ENCODE data around the gene RAPGEF6.
A peak's percentile ranks its signal among the peaks of the same experiment; 100 is the strongest.
"Not testable (repeated sequence)": the region's sequence is repeated elsewhere in the genome, so short reads cannot be mapped to it uniquely, and the experiment has no call there.

Gene RAPGEF6

GRCh38 chr5:131608597-131608996 is 26.4 kb downstream of the RAPGEF6 start:
- no peak for DNase-seq

- no peak for DNase-seq
Measured at GRCh38 chr5:131607903-131608540, 27.0 kb downstream of the RAPGEF6 start.

GRCh38 chr5:131607418-131607817 is 27.6 kb downstream of the RAPGEF6 start:
- no peak for DNase-seq

GRCh38 chr5:131605086-131605485 is 29.9 kb downstream of the RAPGEF6 start:
- no peak for DNase-seq

- DNase-seq: no peak
Measured at GRCh38 chr5:131595088-131596033, 39.7 kb downstream of the RAPGEF6 start.

- no peak for DNase-seq
Measured at GRCh38 chr5:131593921-131594320, 41.1 kb downstream of the RAPGEF6 start.

GRCh38 chr5:131593436-131593835 is 41.6 kb downstream of the RAPGEF6 start:
- not testable (repeated sequence) for DNase-seq

GRCh38 chr5:131589510-131590348 is 45.3 kb downstream of the RAPGEF6 start:
- peak; percentile 15 for DNase-seq

- no peak for DNase-seq
Measured at GRCh38 chr5:131587541-131587940, 47.5 kb downstream of the RAPGEF6 start.

- no peak for DNase-seq
Measured at GRCh38 chr5:131581702-131582101, 53.3 kb downstream of the RAPGEF6 start.

- no peak for DNase-seq
Measured at GRCh38 chr5:131579917-131580671, 54.9 kb downstream of the RAPGEF6 start.

GRCh38 chr5:131575660-131576227 is 59.3 kb downstream of the RAPGEF6 start:
- no peak for DNase-seq

- DNase-seq: no peak
Measured at GRCh38 chr5:131571669-131572168, 63.3 kb downstream of the RAPGEF6 start.

GRCh38 chr5:131570757-131571156 is 64.3 kb downstream of the RAPGEF6 start:
- no peak for DNase-seq

GRCh38 chr5:131564229-131564652 is 70.8 kb downstream of the RAPGEF6 start:
- DNase-seq: no peak

- DNase-seq: no peak
Measured at GRCh38 chr5:131563434-131564228, 71.4 kb downstream of the RAPGEF6 start.

GRCh38 chr5:131550606-131551005 is 84.4 kb downstream of the RAPGEF6 start:
- no peak for DNase-seq

GRCh38 chr5:131548176-131548575 is 86.9 kb downstream of the RAPGEF6 start:
- no peak for DNase-seq

GRCh38 chr5:131545845-131546244 is 89.2 kb downstream of the RAPGEF6 start:
- DNase-seq: no peak

GRCh38 chr5:131542723-131543122 is 92.3 kb downstream of the RAPGEF6 start:
- no peak for DNase-seq

- no peak for DNase-seq
Measured at GRCh38 chr5:131541762-131542161, 93.3 kb downstream of the RAPGEF6 start.
